Tibial nerve (tissue), 3 donors: ENCODE measurements around the gene ATP2A3.

Source experiments
- POLR2A ChIP-seq, 2 donors: fragments of 450-650 bp; IDR thresholded peaks; one replicate each; pipeline ENCODE4 v1.6.1; 2017; ENCODE audit warnings: antibody characterized with exemption in 2 of 2, mild to moderate bottlenecking in 2 of 2, moderate library complexity in 2 of 2
- TF ChIP-seq, protein P1 (sequence below), 5 experiments: fragments of 200-600 bp in 3 of 5; fragments of 450-650 bp in 2 of 5; sonication (generic) in 3 of 5; IDR thresholded peaks; one replicate each; pipeline ENCODE4 v1.5.1; 2016 to 2019; ENCODE audit warnings: antibody characterized with exemption in 5 of 5, mild to moderate bottlenecking in 3 of 5, moderate library complexity in 2 of 5

DNA sequence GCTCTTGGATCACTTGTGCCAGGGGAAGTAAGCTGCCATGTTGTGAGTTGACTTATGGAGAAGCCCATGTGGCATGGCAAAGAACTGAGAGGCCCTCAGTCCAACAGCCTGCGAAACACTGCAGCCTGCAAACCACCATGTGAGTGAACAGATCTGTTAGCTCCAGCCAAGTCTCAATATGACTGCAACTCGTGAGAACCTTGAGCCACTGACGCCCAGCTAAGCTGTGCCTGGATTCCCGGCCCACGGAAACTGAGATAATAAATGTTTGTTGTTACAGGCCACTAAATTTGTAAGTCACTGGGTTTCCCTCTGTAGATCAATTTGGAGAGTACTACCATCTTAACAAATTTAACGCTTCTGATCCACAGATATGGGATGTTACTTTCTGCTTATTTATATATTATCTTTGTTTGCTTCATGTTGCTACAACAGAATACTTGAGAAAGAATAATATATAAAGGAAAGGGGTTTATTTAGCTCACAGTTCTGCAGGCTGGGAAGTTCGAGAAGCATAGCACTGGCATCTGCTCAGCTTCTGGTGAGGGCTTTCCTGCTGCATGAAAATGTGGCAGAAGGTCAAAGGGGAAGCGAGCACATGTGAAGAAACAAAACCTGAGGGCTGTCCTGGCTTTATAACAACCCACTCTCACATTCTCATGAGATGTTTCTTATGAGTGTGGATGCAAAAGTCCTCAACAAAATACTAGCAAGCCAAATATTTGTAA is 29.4 kb upstream of the ATP2A3 start:
- TF ChIP-seq POLR2A (IDR thresholded peaks at IDR 0.05), result no peak
- TF ChIP-seq, protein P1, sequence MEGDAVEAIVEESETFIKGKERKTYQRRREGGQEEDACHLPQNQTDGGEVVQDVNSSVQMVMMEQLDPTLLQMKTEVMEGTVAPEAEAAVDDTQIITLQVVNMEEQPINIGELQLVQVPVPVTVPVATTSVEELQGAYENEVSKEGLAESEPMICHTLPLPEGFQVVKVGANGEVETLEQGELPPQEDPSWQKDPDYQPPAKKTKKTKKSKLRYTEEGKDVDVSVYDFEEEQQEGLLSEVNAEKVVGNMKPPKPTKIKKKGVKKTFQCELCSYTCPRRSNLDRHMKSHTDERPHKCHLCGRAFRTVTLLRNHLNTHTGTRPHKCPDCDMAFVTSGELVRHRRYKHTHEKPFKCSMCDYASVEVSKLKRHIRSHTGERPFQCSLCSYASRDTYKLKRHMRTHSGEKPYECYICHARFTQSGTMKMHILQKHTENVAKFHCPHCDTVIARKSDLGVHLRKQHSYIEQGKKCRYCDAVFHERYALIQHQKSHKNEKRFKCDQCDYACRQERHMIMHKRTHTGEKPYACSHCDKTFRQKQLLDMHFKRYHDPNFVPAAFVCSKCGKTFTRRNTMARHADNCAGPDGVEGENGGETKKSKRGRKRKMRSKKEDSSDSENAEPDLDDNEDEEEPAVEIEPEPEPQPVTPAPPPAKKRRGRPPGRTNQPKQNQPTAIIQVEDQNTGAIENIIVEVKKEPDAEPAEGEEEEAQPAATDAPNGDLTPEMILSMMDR (IDR thresholded peaks at IDR 0.05), result no peak
